Measurements from ENCODE around the gene STK32B. TPM values are rescaled to one million over a fixed set of nuclear protein-coding genes. Genes with fewer than 3 reads are reported as not detected.

STK32B gene
- total and polyA plus RNA-seq, 11 donors, result 0.08 to 2.0 (median 0.25) TPM

- WGBS, 4 donors, result 78 to 91% (median 90%) methylated on average over 2 of the region's 2 CpGs
- Histone ChIP-seq H3K4me1 (peaks cover 0 to 21% (median 6%) of the 10 kb centered on the region in 12 donors), H3K36me3 (no peaks in the 10 kb centered on the region), H3K4me3 (no peak overlapping the region), H3K9me3 (peaks cover 0 to 6% (median 0%) of the 10 kb centered on the region in 12 donors), H3K27me3 (peaks cover 0 to 7% (median 0%) of the 10 kb centered on the region in 9 donors), H3K27ac (no peak overlapping the region)
- intact Hi-C loops (cut with DNase I), result no loop called here
- DNase-seq (no peak), ATAC-seq (no peak)
- TF ChIP-seq CTCF (IDR thresholded peaks at IDR 0.05) (no peak), POLR2A (IDR thresholded peaks at IDR 0.05) (no peak)
Observed at GRCh38 chr4:5028480-5028879, 22.8 kb upstream of the STK32B start.

- peaks cover 0 to 7% (median 0%) of the 10 kb centered on the region in 9 donors for H3K27me3 ChIP-seq
- 80 to 88% (median 82%) methylated on average over 8 of the region's 8 CpGs for WGBS, 4 donors
- H3K4me1 ChIP-seq, result peaks cover 0 to 30% (median 10%) of the 10 kb centered on the region in 12 donors
- H3K9me3 ChIP-seq, result no peaks in the 10 kb centered on the region
- no peak overlapping the region for H3K4me3 ChIP-seq
- intact Hi-C loops (cut with DNase I), result no loop called here
- DNase-seq (no peak), ATAC-seq (no peak)
- no peak for TF ChIP-seq POLR2A (IDR thresholded peaks at IDR 0.05)
- TF ChIP-seq CTCF (IDR thresholded peaks at IDR 0.05), result no peak
- H3K27ac ChIP-seq, result no peak overlapping the region
- no peaks in the 10 kb centered on the region for H3K36me3 ChIP-seq
Observed at GRCh38 chr4:5029447-5029846, 21.8 kb upstream of the STK32B start.

- Histone ChIP-seq H3K4me1 (peaks cover 0 to 37% (median 10%) of the 10 kb centered on the region in 12 donors), H3K27ac (no peak overlapping the region), H3K27me3 (peaks cover 0 to 7% (median 0%) of the 10 kb centered on the region in 9 donors), H3K9me3 (no peaks in the 10 kb centered on the region), H3K36me3 (no peaks in the 10 kb centered on the region), H3K4me3 (no peak overlapping the region)
- ATAC-seq (no peak), DNase-seq (no peak)
- TF ChIP-seq CTCF (IDR thresholded peaks at IDR 0.05) (no peak), POLR2A (IDR thresholded peaks at IDR 0.05) (no peak)
- WGBS, 4 donors, result 46 to 63% (median 58%) methylated on average over 4 of the region's 4 CpGs
- intact Hi-C loops (cut with DNase I), result no loop called here
Observed at GRCh38 chr4:5030221-5030620, 21.1 kb upstream of the STK32B start.

GRCh38 chr4:5030927-5031326 is 20.4 kb upstream of the STK32B start:
- H3K9me3 ChIP-seq, result no peaks in the 10 kb centered on the region
- intact Hi-C loops (cut with DNase I), result no loop called here
- no peak overlapping the region for H3K27ac ChIP-seq
- peaks cover 0 to 7% (median 0%) of the 10 kb centered on the region in 9 donors for H3K27me3 ChIP-seq
- TF ChIP-seq POLR2A (IDR thresholded peaks at IDR 0.05), result no peak
- no peak for TF ChIP-seq CTCF (IDR thresholded peaks at IDR 0.05)
- WGBS, 4 donors, result 86 to 94% (median 86%) methylated on average over 3 of the region's 3 CpGs
- H3K36me3 ChIP-seq, result no peaks in the 10 kb centered on the region
- ATAC-seq (no peak), DNase-seq (no peak)
- peaks cover 0 to 37% (median 10%) of the 10 kb centered on the region in 12 donors for H3K4me1 ChIP-seq
- H3K4me3 ChIP-seq, result no peak overlapping the region

All from heart left ventricle (tissue), 16 donors.